22Rv1 (cell line): ENCODE results near the gene DNAJB8.

ENCODE experiments used
- ZFX ChIP-seq: fragments of 450-650 bp; IDR thresholded peaks from 2 replicates; pipeline ENCODE4 v1.6.1; 2017; ENCODE audit warnings: antibody characterized with exemption, borderline replicate concordance
- TF ChIP-seq, protein P1 (sequence below): fragments of 450-650 bp; IDR thresholded peaks from 2 replicates; pipeline ENCODE4 v1.5.1; 2017; ENCODE audit warnings: mild to moderate bottlenecking

DNA sequence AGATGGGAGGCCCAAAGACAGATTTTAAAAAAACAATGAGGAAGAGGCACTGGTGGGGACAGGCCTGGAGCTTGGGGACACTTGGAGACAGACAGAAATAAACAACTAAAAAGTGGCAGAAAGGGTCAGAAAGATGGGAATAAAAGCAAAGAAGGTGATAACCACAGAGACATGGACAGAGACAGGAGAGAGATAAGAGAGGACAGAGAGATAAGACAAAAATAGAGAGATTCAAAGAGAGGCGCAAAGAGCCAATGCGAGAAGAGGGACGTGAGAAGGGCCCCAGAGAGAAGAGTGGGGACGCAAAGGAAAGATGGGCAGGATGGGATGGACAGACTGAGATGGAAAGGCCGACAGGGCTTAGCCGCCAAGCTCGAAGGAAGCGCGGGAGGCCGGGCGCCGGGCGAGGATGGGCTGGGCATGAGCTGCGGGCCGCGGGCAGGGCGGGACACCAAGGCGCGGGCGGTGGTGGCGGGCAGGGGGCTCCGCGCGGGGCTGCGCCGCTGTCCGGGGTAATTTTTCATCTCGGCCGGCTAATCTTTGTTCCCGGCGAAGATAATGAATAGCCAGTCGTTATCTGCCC lies 29.4 kb upstream of the DNAJB8 start:
- TF ChIP-seq, protein P1, sequence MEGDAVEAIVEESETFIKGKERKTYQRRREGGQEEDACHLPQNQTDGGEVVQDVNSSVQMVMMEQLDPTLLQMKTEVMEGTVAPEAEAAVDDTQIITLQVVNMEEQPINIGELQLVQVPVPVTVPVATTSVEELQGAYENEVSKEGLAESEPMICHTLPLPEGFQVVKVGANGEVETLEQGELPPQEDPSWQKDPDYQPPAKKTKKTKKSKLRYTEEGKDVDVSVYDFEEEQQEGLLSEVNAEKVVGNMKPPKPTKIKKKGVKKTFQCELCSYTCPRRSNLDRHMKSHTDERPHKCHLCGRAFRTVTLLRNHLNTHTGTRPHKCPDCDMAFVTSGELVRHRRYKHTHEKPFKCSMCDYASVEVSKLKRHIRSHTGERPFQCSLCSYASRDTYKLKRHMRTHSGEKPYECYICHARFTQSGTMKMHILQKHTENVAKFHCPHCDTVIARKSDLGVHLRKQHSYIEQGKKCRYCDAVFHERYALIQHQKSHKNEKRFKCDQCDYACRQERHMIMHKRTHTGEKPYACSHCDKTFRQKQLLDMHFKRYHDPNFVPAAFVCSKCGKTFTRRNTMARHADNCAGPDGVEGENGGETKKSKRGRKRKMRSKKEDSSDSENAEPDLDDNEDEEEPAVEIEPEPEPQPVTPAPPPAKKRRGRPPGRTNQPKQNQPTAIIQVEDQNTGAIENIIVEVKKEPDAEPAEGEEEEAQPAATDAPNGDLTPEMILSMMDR = no peak
- no peak for TF ChIP-seq ZFX
